ENCODE measurements around the gene NHSL2. TPM values are rescaled to one million over a fixed set of nuclear protein-coding genes. Genes with fewer than 3 reads are reported as not detected.
A peak's percentile ranks its signal among the peaks of the same experiment; 100 is the strongest.

NHSL2 gene
- total RNA-seq, 1 donor from 2014 or later, result 24.8 TPM

DNA sequence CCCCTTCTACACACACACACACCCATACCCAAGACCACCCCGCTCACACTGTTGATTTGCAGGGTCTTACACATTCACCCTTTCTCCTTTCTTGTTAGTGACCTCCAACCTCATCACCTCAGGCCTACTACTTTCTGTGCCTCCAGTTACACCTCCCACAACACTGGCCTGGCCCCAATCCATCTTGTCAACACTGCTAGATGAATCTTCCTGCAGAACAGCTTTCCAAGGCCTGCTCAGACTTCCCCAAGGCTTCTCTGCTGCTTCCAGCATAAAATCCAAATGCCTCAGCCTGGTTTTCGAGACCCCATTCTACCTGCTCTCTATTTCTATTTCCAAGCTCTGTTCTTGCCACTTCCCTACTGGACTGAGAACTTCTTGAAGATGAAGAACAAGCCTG is 79.9 kb downstream of the NHSL2 start:
- DNase-seq (ENCODE audit: low read depth in 2 of 2), result no peak

DNA sequence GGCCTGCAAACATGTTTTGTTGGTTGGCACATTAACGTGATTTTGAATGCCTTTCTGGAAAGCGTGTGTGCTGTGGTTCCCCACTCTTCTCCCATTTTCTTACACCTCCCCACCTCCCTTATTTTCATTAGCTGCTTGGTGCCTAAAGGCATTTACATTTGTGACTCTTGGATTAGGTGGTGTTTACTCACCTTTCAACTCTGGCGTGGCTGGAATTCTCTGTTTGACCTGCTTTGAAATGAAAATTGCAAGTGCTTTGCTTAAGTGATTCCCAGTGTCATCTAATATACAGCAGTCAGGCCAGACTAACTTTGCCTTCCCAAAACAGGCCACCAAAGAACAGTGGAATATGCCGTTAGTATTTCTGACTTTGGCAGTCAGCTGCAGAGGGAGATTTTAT is 80.5 kb downstream of the NHSL2 start:
- no peak for DNase-seq (ENCODE audit: low read depth in 2 of 2)

GRCh38 chrX:71992711-71993110 is 82.1 kb downstream of the NHSL2 start:
- no peak for DNase-seq (ENCODE audit: low read depth in 2 of 2)

DNA sequence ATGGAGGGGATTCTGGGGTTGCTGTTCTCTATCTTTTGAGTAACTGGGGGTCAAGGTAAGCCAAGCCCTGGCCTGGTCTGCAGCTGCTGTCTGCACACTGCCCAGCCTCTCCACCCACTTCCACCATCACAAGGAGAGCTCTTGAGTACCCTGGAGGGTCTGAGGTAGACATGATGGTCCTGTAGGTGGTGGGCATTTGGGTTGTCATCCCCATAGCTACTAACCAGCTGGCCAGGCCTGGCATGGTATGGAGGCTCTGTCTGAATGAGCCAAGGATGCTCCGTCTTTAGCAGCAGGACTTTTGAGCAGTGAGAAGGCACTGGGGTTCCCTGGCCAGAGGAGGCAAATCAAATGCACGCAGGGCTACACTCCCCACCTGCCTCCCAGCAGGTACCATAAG is 82.7 kb downstream of the NHSL2 start:
- no peak for DNase-seq (ENCODE audit: low read depth in 2 of 2)

- no peak for DNase-seq (ENCODE audit: low read depth in 2 of 2)
Measured at GRCh38 chrX:71994601-71995000, 84.0 kb downstream of the NHSL2 start.

DNA sequence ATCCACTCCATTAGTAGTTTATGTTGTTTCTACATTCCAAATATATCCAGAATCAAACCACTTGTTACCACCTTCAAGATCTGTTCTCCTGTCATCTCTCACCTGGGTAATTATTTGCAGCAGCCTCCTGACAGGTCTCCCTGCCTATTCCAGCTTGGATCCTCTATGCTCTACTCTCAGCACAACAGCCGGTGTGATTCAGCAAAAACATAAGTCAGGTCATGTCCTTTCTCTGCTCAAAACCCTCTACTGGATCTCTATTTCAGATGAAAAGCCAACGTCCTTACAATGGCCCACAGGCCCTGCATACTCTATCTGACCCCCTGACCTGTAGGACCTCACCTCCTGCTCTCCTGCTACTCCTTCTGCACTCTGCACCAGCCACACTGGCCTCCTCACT is 84.5 kb downstream of the NHSL2 start:
- DNase-seq (ENCODE audit: low read depth in 2 of 2), result no peak

DNA sequence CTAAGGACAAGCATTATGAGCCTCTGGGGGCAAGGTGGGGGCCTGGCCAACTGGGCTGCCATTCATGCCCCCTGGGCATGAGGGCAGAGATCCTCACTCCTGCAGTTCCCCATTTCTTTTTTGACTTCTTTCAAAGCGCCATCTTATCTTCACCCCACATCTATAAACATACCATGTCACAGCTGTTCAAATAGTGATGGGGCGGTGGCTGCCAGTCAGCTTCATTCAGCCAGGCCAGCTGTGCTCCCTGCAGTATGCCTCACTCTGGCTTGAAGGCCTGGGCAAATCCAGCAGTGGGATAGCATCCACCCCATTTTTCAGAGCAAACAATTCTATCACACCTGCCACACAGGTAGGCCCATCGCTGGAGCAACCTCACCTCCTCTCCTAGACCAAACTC is 85.5 kb downstream of the NHSL2 start:
- DNase-seq (ENCODE audit: low read depth in 2 of 2), result no peak

DNA sequence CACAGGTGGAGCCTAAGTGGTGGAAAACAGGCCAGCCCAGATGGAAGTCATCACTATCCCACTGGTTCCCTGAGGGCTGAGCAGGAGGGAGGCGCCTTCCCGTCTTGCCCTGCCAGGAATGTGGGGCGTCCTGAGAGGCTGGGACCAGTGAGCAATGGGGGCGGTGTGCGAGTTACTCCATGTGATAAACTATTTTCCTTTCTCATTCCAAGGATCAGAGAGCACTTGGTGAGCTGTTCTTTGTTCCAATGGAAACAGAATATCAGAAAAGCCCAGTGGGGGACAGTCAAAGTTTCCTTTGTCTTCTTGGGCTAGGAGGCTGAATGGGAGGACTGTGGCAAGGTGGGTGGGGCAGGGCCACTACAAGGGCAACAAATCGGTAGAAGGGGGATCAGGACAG is 86.2 kb downstream of the NHSL2 start:
- DNase-seq (ENCODE audit: low read depth in 2 of 2), result no peak

GRCh38 chrX:71997320-71997719 is 86.7 kb downstream of the NHSL2 start:
- no peak for DNase-seq (ENCODE audit: low read depth in 2 of 2)

DNA sequence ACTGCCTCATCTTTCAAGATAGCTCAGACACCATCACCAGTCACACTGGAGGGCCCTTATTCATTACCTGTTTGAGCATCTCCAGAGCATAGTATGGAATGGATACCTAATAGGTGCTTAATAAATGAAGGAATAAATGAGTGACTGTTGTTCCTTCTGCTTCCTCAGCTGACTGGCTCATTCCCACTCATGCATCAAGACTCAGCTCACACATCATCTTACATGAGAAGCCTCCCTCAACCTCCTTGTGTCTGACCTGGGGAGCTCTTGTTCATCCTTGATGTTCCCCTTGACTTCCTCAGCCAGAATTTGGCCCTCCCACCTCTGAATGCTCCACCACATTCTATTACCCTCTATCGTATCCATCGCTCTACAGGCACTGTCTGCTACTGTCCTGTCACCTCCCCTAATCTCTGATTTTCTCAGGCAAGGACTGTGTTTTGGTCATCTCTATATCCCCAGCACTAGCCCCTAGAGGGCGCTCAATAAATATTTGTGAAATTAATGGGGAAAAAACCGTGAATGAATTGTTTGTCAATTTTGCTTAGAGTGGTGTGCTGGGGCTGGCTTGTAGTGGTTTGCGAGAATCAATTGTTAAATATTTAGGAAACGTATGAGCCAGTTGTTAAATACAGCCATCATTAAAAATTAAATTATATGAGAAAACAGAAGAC is 88.3 kb downstream of the NHSL2 start:
- peak; percentile 22 to 31 for DNase-seq (ENCODE audit: low read depth in 2 of 2)

- DNase-seq (ENCODE audit: low read depth in 2 of 2), result no peak
Measured at GRCh38 chrX:71999535-71999934, 88.9 kb downstream of the NHSL2 start.

DNA sequence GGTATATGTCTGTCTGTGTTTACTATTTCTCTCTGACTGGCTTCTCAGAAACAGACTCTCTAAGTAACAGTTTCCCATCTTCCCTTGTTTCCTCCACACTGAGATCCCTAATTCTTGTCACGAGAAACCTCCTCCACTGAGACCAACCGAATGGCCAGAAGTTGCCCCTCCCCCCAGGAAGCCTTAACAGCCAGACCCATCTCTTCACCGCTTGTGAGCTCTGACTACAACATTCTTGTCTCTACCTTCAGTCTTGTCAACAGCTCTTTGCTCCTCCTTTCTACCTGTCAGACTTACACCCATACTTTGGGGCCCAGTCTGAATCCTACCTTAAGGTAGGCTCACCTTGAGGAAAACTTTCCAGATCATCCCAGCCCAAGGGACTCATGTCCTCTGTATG is 90.8 kb downstream of the NHSL2 start:
- no peak for DNase-seq (ENCODE audit: low read depth in 2 of 2)

DNA sequence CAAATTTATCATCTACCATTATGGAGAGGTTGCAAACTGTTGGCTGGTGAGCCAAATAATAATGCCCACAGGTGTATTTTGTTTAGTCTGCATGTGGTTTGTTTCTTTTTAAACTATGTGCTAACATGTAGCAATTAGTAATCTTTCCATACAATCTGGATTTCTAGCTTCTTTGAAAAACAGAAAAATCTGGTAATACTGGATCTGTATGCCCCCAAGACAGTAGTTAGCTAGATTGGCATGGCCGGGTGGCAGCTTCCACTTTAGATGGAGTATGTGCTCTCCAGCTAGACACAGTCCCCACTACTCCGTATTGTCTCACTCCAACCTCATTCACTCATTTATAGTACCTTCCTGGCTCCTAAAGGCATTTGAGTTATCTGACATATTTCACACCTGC is 91.3 kb downstream of the NHSL2 start:
- no peak for DNase-seq (ENCODE audit: low read depth in 2 of 2)

DNA sequence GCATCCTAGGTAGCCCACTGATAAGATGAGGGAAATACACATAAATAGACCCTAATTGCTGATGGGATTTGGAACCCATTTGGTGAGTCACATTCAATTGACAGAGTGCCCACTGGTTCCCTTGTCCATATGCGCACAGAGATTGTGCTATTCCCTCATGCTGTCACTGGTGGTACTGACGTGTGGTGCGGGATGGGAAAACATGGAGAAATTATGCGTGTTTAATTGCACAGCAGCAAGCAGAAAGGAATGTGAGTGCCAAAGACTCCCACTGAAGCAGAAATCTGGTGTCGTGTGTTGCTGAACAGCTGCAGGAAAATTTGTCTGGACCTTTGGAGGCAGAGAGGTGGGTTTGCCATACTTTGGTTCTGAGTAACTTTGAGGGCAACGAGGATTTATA is 92.2 kb downstream of the NHSL2 start:
- no peak for DNase-seq (ENCODE audit: low read depth in 2 of 2)

- peak in 1 of 2 donors; percentile 23 for DNase-seq (ENCODE audit: low read depth in 2 of 2)
Measured at GRCh38 chrX:72003811-72004750, 93.4 kb downstream of the NHSL2 start.

- no peak for DNase-seq (ENCODE audit: low read depth in 2 of 2)
Measured at GRCh38 chrX:72005046-72005445, 94.4 kb downstream of the NHSL2 start.

GRCh38 chrX:72006461-72006860 is 95.8 kb downstream of the NHSL2 start:
- DNase-seq (ENCODE audit: low read depth in 2 of 2), result no peak

GRCh38 chrX:72009731-72010130 is 99.1 kb downstream of the NHSL2 start:
- DNase-seq (ENCODE audit: low read depth in 2 of 2), result no peak

DNA sequence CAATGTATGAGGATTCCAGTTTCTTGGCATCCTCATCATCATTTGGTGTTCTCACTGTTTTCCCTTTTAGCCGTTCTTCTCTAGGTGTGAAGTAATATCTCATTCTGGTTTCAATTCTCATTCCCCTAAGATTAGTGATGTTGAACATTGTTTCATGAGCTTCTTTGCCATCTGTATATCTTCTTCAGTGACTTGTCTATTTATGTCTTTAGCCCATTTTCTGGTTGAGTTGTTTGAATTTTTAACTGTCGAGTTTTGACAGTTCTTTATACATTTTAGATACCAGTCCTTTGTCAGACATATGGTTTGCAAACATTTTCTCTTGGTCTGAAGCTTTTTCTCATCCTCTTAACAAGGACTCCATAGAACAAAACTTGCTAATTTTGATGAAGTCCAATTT is 101.1 kb downstream of the NHSL2 start:
- no peak for DNase-seq (ENCODE audit: low read depth in 2 of 2)

- DNase-seq (ENCODE audit: low read depth in 2 of 2), result no peak
Measured at GRCh38 chrX:72015383-72015782, 104.7 kb downstream of the NHSL2 start.

- no peak for DNase-seq (ENCODE audit: low read depth in 2 of 2)
Measured at GRCh38 chrX:72016881-72017783, 106.5 kb downstream of the NHSL2 start.

All from dermis microvascular lymphatic vessel endothelial cell (primary cell).